ENCODE data around the gene CYP2W1. TPM values are rescaled to one million over a fixed set of nuclear protein-coding genes. Genes with fewer than 3 reads are reported as not detected.
A peak's percentile ranks its signal among the peaks of the same experiment; 100 is the strongest.

CYP2W1 gene
- polyA plus RNA-seq, 2 of the 4 experiments (the other 2 are of a cell fraction) = not detected

DNA sequence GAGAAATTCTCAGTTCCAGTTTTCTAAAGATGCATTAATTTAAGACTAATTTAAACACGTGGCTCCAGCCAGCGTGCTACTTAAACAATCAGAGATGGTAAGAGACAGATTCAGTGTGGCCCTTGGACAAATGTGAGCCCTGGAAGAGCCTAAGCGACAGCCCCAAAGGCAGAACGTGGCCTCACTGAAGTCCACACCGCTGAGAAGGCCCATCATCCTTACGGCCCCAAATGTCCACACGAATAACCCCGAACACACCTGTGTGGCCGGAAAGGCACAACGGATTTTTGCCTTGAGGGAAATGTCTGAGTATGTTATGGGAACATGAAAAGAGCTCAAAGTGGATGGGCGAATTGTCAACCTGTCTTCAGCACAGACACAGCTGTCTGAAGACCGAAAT is 10.9 kb upstream of the CYP2W1 start:
- DNase-seq (ENCODE audit: low read depth in 1 of 2, low spot score in 1 of 2) = no peak
- no peak overlapping the region for H3K4me2 ChIP-seq
- ChIA-PET POLR2A (no interaction called here), CTCF (interaction anchor here (0.7 to 8.7 kb wide), 4 partner anchors 12 to 22 kb away, joined by 3 to 108 read pairs (median 3); no protein-coding TSS in a partner anchor)
- H3K4me3 ChIP-seq = no peak overlapping the region
- FAIRE-seq = no peak
- WGBS (ENCODE audit: missing lambda C conversion rate) = 89% methylated on average over 12 of the region's 12 CpGs
- TF ChIP-seq ZNF302 (CRISPR knock-in tag; IDR thresholded peaks at IDR 0.05) (no peak), KDM1A (IDR thresholded peaks at IDR 0.05; ENCODE audit: low read depth) (no peak), ZSCAN20 (CRISPR knock-in tag; IDR thresholded peaks at IDR 0.05) (no peak), JUNB (IDR thresholded peaks at IDR 0.05) (no peak), HES2 (IDR thresholded peaks at IDR 0.05) (no peak), MAZ (IDR thresholded peaks at IDR 0.05; ENCODE audit: borderline replicate concordance, low read depth, low read length) (no peak), CHD4 (IDR thresholded peaks at IDR 0.05; ENCODE audit: borderline replicate concordance) (no peak), NPAS2 (CRISPR knock-in tag; IDR thresholded peaks at IDR 0.05; ENCODE audit: borderline replicate concordance) (no peak), CEBPB (IDR thresholded peaks at IDR 0.05) (no peak)
- TF ChIP-seq, protein P1, sequence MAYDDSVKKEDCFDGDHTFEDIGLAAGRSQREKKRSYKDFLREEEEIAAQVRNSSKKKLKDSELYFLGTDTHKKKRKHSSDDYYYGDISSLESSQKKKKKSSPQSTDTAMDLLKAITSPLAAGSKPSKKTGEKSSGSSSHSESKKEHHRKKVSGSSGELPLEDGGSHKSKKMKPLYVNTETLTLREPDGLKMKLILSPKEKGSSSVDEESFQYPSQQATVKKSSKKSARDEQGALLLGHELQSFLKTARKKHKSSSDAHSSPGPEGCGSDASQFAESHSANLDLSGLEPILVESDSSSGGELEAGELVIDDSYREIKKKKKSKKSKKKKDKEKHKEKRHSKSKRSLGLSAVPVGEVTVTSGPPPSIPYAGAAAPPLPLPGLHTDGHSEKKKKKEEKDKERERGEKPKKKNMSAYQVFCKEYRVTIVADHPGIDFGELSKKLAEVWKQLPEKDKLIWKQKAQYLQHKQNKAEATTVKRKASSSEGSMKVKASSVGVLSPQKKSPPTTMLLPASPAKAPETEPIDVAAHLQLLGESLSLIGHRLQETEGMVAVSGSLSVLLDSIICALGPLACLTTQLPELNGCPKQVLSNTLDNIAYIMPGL (CRISPR knock-in tag; IDR thresholded peaks at IDR 0.05; ENCODE audit: borderline replicate concordance) = no peak
- no peak for ATAC-seq
- H3K4me1 ChIP-seq = peaks cover 13% of the 10 kb centered on the region; the same call in 2 of the 3 replicates
- H3K27ac ChIP-seq = no peak overlapping the region
- H3K9me3 ChIP-seq = no peaks in the 10 kb centered on the region

DNA sequence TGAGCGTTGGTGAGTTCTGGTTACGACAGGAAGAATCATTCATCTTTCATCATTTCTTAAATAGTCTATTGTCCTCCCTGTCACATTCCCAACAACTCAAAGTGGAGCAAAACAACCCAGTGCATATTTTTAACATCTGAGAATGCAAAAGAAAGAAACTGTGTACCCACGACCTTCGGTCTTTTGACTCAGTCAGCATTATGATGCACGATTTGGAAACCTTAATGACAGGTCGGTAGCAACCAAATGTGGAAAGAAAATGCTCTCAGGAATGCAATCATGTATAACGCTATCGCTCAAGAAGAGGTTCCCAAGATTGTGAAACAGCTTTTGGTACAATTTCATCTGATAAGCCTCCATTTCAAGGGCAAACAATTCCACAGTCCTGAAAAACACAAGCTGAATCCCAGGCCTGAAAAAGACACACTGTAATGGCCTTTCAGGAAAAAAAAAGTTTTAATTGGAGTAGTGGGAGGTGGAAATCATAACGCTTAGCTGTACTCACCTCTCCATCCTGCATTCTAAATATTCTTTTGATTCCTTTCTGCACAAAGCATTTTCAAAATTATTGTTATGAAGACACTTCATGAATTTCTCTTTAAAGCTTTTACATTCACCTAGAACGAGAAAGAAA is 10.2 kb upstream of the CYP2W1 start:
- DNase-seq (ENCODE audit: low read depth in 1 of 2, low spot score in 1 of 2) (no peak), FAIRE-seq (no peak), ATAC-seq (no peak)
- whole genome bisulfite sequencing (ENCODE audit: missing lambda C conversion rate) = 86% methylated on average over 10 of the region's 10 CpGs
- Histone ChIP-seq H3K4me2 (no peak overlapping the region; the same call in 2 of the 3 replicates), H3K4me3 (no peak overlapping the region), H3K27ac (no peak overlapping the region), H3K4me1 (peaks cover 20% of the 10 kb centered on the region), H3K9me3 (no peaks in the 10 kb centered on the region)
- ChIA-PET POLR2A (interaction anchor here (1.0 kb wide), 1 partner anchor 13 kb away, joined by 4 read pairs; no protein-coding TSS in a partner anchor), CTCF (interaction anchor here (0.7 to 8.7 kb wide), 6 partner anchors 10 to 116 kb away, joined by 3 to 108 read pairs (median 3); no protein-coding TSS in a partner anchor)
- no peak for TF ChIP-seq ZNF302 (CRISPR knock-in tag; IDR thresholded peaks at IDR 0.05)
- peak; percentile 67 for TF ChIP-seq MAFK (IDR thresholded peaks at IDR 0.05; ENCODE audit: partially characterized antibody)

GRCh38 chr7:973312-973711 is 9.7 kb upstream of the CYP2W1 start:
- 91% methylated on average over 9 of the region's 9 CpGs for WGBS (ENCODE audit: missing lambda C conversion rate)
- peak overlapping the region; percentile 91 for H3K4me2 ChIP-seq

More at GRCh38 chr7:973312-973711, 9.7 kb upstream of the CYP2W1 start:
- no peak overlapping the region for H3K27ac ChIP-seq
- ATAC-seq = no peak
- CTCF ChIA-PET = interaction anchor here (1.0 to 8.7 kb wide), 5 partner anchors 11 to 115 kb away, joined by 3 to 108 read pairs (median 3); no protein-coding TSS in a partner anchor
- H3K4me3 ChIP-seq = no peak overlapping the region
- TF ChIP-seq POLR2A (IDR thresholded peaks at IDR 0.05; ENCODE audit: low read length) = no peak
- no peak for TF ChIP-seq BHLHE40 (IDR thresholded peaks at IDR 0.05; ENCODE audit: low read depth, low read length)
- no peak for TF ChIP-seq HDAC2 (IDR thresholded peaks at IDR 0.05)
- TF ChIP-seq RARB (CRISPR knock-in tag; IDR thresholded peaks at IDR 0.05) = no peak
- no peak for TF ChIP-seq KDM5A (IDR thresholded peaks at IDR 0.05)
- no peak for TF ChIP-seq ZC3H11A (IDR thresholded peaks at IDR 0.05)
- TF ChIP-seq, protein P2, sequence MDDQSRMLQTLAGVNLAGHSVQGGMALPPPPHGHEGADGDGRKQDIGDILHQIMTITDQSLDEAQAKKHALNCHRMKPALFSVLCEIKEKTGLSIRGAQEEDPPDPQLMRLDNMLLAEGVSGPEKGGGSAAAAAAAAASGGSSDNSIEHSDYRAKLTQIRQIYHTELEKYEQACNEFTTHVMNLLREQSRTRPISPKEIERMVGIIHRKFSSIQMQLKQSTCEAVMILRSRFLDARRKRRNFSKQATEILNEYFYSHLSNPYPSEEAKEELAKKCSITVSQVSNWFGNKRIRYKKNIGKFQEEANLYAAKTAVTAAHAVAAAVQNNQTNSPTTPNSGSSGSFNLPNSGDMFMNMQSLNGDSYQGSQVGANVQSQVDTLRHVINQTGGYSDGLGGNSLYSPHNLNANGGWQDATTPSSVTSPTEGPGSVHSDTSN (IDR thresholded peaks at IDR 0.05) = no peak
- TF ChIP-seq MAZ (IDR thresholded peaks at IDR 0.05; ENCODE audit: borderline replicate concordance, low read depth, low read length) = no peak
- no peak for TF ChIP-seq HOXB13 (CRISPR knock-in tag; IDR thresholded peaks at IDR 0.05; ENCODE audit: low read depth)
- TF ChIP-seq NR3C1 (IDR thresholded peaks at IDR 0.05) = no peak
- TF ChIP-seq, protein P3, sequence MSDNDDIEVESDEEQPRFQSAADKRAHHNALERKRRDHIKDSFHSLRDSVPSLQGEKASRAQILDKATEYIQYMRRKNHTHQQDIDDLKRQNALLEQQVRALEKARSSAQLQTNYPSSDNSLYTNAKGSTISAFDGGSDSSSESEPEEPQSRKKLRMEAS (IDR thresholded peaks at IDR 0.05) = no peak
- TF ChIP-seq ZSCAN20 (CRISPR knock-in tag; IDR thresholded peaks at IDR 0.05) = no peak
- TF ChIP-seq HEYL (CRISPR knock-in tag; IDR thresholded peaks at IDR 0.05) = no peak
- no peak for TF ChIP-seq MYC (IDR thresholded peaks at IDR 0.05; ENCODE audit: borderline replicate concordance, low read length)
- no peak for TF ChIP-seq SREBF2 (IDR thresholded peaks at IDR 0.05)
- TF ChIP-seq NFE2L2 (conservative IDR thresholded peaks at IDR 0.05; ENCODE audit: low read length) = no peak
- TF ChIP-seq, protein P4, sequence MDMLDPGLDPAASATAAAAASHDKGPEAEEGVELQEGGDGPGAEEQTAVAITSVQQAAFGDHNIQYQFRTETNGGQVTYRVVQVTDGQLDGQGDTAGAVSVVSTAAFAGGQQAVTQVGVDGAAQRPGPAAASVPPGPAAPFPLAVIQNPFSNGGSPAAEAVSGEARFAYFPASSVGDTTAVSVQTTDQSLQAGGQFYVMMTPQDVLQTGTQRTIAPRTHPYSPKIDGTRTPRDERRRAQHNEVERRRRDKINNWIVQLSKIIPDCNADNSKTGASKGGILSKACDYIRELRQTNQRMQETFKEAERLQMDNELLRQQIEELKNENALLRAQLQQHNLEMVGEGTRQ (IDR thresholded peaks at IDR 0.05) = no peak
- peaks cover 24% of the 10 kb centered on the region for H3K4me1 ChIP-seq
- FAIRE-seq = no peak
- no peaks in the 10 kb centered on the region for H3K9me3 ChIP-seq
- no peak for DNase-seq (ENCODE audit: low read depth in 1 of 2, low spot score in 1 of 2)
- POLR2A ChIA-PET = interaction anchor here (0.7 to 1.0 kb wide), 2 partner anchors 14 to 71 kb away, joined by 3 to 4 read pairs; partner anchors contain the start of gene GPR146
